Measurements from ENCODE around the gene CPSF3.

DNA sequence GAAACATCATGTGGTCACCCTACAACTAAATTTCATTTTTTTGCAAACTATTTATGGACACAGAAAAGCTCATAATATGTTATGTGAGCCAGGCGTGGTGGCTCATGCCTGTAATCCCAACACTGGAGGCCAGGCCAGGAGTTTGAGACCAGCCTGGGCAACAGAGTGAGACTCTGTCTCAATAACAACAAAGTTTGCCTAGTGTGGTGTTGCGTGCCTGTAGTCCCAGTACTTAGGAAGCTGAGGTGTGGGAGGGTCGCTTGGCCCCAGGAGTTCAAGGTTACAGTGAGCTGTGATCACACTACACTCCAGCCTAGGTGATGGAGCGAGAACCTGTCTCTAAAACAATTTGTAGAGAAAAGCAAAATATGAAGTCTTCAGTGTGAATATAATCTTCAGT lies 56.7 kb downstream of the CPSF3 start:
- TF ChIP-seq, protein P1, sequence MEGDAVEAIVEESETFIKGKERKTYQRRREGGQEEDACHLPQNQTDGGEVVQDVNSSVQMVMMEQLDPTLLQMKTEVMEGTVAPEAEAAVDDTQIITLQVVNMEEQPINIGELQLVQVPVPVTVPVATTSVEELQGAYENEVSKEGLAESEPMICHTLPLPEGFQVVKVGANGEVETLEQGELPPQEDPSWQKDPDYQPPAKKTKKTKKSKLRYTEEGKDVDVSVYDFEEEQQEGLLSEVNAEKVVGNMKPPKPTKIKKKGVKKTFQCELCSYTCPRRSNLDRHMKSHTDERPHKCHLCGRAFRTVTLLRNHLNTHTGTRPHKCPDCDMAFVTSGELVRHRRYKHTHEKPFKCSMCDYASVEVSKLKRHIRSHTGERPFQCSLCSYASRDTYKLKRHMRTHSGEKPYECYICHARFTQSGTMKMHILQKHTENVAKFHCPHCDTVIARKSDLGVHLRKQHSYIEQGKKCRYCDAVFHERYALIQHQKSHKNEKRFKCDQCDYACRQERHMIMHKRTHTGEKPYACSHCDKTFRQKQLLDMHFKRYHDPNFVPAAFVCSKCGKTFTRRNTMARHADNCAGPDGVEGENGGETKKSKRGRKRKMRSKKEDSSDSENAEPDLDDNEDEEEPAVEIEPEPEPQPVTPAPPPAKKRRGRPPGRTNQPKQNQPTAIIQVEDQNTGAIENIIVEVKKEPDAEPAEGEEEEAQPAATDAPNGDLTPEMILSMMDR (IDR thresholded peaks at IDR 0.05): no peak
- no peak for TF ChIP-seq EZH2 (IDR thresholded peaks at IDR 0.05)
